ENCODE data around the gene JAM3. TPM values are rescaled to one million over a fixed set of nuclear protein-coding genes. Genes with fewer than 3 reads are reported as not detected.

The JAM3 gene
- total RNA-seq (10 to 100 TPM; 18.5 to 83.4 (median 44.2) TPM), polyA plus RNA-seq (10 to 100 TPM in 1 of 3 donors, 1 to 10 TPM in 2; 4.0 to 10.8 (median 5.7) TPM)
- long read RNA-seq, donor 1, partial matches to known transcripts: 0 of 1 reads
- long read RNA-seq, donor 1, other reads (novel, unspliced or antisense): 0 of 1 reads
- long read RNA-seq, donor 2, partial matches to known transcripts: 0 of 4 reads
- long read RNA-seq, donor 2, other reads (novel, unspliced or antisense): 0 of 4 reads
- long read RNA-seq, donor 3, partial matches to known transcripts: 0 of 6 reads
- long read RNA-seq, donor 3, other reads (novel, unspliced or antisense): 0 of 6 reads
- long read RNA-seq, donor 4, partial matches to known transcripts: 0 of 1 reads
- long read RNA-seq, donor 4, other reads (novel, unspliced or antisense): 0 of 1 reads
- long read RNA-seq, donor 5, transcript JAM3-201 (9 exons, 3,912 nt): major isoform, 7 of 11 reads
- long read RNA-seq, donor 5, partial matches to known transcripts: 0 of 11 reads
- long read RNA-seq, donor 5, other reads (novel, unspliced or antisense): 0 of 11 reads
- long read RNA-seq, donor 6, partial matches to known transcripts: 7 of 12 reads
- long read RNA-seq, donor 6, other reads (novel, unspliced or antisense): 0 of 12 reads
- long read RNA-seq, donor 7, transcript JAM3-201 (9 exons, 3,912 nt): major isoform, 8 of 8 reads
- long read RNA-seq, donor 7, partial matches to known transcripts: 0 of 8 reads
- long read RNA-seq, donor 7, other reads (novel, unspliced or antisense): 0 of 8 reads
- long read RNA-seq, donor 8, partial matches to known transcripts: 0 of 1 reads
- long read RNA-seq, donor 8, other reads (novel, unspliced or antisense): 0 of 1 reads
- long read RNA-seq, donor 9, transcript JAM3-201 (9 exons, 3,912 nt): major isoform, 9 of 9 reads
- long read RNA-seq, donor 9, partial matches to known transcripts: 0 of 9 reads
- long read RNA-seq, donor 9, other reads (novel, unspliced or antisense): 0 of 9 reads
- long read RNA-seq, donor 10, partial matches to known transcripts: 0 of 1 reads
- long read RNA-seq, donor 10, other reads (novel, unspliced or antisense): 0 of 1 reads

DNA sequence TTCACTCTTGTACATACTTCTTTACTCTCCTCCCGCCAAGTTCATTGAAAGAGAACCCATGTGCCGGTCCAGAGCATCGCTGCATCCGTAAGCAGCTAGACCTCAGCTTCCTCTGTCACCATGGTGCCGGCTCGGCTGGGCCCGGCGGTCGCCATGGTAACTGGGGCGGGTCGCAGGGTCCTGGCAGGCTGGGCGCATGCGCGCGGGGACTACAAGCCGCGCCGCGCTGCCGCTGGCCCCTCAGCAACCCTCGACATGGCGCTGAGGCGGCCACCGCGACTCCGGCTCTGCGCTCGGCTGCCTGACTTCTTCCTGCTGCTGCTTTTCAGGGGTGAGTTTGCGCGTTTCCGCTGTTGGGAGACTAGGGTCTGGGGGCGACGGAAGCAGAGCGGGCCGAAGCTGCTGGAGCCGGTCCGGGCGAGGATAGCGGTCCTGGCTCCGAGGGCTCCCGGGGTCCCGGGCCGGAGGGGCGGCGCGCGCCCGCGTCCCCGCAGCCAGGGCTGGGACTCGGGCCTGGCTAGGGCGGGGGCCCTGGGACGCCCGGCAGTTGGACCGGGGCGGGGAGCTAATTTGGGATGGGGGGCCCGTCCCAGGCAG is at the start of gene JAM3:
TSS of gene JAM3 (plus strand) at position 244 of the 597 bp plus-strand sequence. CDS start at position 256, 12 bp downstream.
- TF ChIP-seq EP300 (IDR thresholded peaks at IDR 0.05): no peak
- no peak for TF ChIP-seq POLR2A (IDR thresholded peaks at IDR 0.05)
- TF ChIP-seq POLR2AphosphoS5 (IDR thresholded peaks at IDR 0.05): peak; percentile 78 to 87 (median 84)
- TF ChIP-seq CTCF (IDR thresholded peaks at IDR 0.05): no peak
- peaks cover 0 to 48% (median 17%) of the 10 kb centered on the region in 3 donors for H3K27me3 ChIP-seq
- peak within 1 kb of the TSS; percentile 78 to 93 (median 85) for H3K27ac ChIP-seq
- no peaks in the 10 kb centered on the region for H3K9me3 ChIP-seq
- DNase-seq: peak; percentile 87 to 98
- H3K4me3 ChIP-seq: peak within 1 kb of the TSS; percentile 63 to 73 (median 70)
- 1 to 2% (median 1%) methylated on average over 15 to 57 of the region's 57 CpGs for WGBS, 5 donors
- intact Hi-C loops (cut with DNase I; ENCODE audit: low total_unique reads): no loop called here
- no peaks in the 10 kb centered on the region for H3K36me3 ChIP-seq
- peaks cover 0 to 36% (median 18%) of the 10 kb centered on the region in 4 donors for H3K4me1 ChIP-seq

GRCh38 chr11:134019500-134019899 is 49.4 kb upstream of the JAM3 start:
- no peak overlapping the region for H3K27ac ChIP-seq
- TF ChIP-seq POLR2AphosphoS5 (IDR thresholded peaks at IDR 0.05) (no peak), POLR2A (IDR thresholded peaks at IDR 0.05) (no peak), CTCF (IDR thresholded peaks at IDR 0.05) (no peak), EP300 (IDR thresholded peaks at IDR 0.05) (no peak)
- H3K9me3 ChIP-seq: no peaks in the 10 kb centered on the region
- DNase-seq: no peak
- intact Hi-C loops (cut with DNase I; ENCODE audit: low total_unique reads): no loop called here
- peaks cover 0 to 42% (median 0%) of the 10 kb centered on the region in 3 donors for H3K27me3 ChIP-seq
- peaks cover 0 to 9% (median 0%) of the 10 kb centered on the region in 4 donors for H3K4me1 ChIP-seq
- H3K36me3 ChIP-seq: no peaks in the 10 kb centered on the region
- 59 to 75% (median 69%) methylated on average over 7 of the region's 7 CpGs for whole genome bisulfite sequencing, 5 donors
- H3K4me3 ChIP-seq: no peak overlapping the region

DNA sequence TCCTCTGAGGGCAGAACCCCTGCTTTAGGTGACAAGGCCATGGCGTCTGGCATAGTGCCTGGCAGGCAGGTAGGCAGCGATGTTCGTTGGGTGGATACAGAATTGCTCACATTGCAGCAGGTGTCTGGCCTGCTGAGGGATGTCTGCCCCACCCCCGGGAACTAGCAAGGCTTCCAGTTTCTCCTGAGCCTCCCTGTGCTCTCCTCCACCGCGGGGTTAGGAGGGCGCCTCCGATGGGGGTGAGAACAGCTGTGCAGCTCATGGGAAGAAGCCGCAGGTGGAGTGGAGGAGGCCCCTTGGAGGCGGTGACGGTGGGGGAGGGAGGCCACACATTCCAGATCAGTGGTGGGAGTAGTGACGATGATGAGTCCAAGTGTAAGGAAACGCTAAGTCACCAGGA is 48.3 kb upstream of the JAM3 start:
- intact Hi-C loops (cut with DNase I; ENCODE audit: low total_unique reads): no loop called here
- H3K27me3 ChIP-seq: peaks cover 0 to 42% (median 0%) of the 10 kb centered on the region in 3 donors

More for the DNA sequence above, 48.3 kb upstream of the JAM3 start:
- WGBS, 5 donors: 80 to 89% (median 85%) methylated on average over 12 to 13 of the region's 13 CpGs
- Histone ChIP-seq H3K4me1 (peaks cover 0 to 3% (median 0%) of the 10 kb centered on the region in 4 donors), H3K9me3 (no peaks in the 10 kb centered on the region), H3K27ac (no peak overlapping the region), H3K36me3 (no peaks in the 10 kb centered on the region), H3K4me3 (no peak overlapping the region)
- TF ChIP-seq CTCF (IDR thresholded peaks at IDR 0.05) (no peak), POLR2A (IDR thresholded peaks at IDR 0.05) (no peak), POLR2AphosphoS5 (IDR thresholded peaks at IDR 0.05) (no peak), EP300 (IDR thresholded peaks at IDR 0.05) (no peak)
- DNase-seq: no peak
